Measurements from ENCODE around the gene PRIMPOL. TPM values are rescaled to one million over a fixed set of nuclear protein-coding genes. Genes with fewer than 3 reads are reported as not detected.
"Not testable (repeated sequence)": the region's sequence is repeated elsewhere in the genome, so short reads cannot be mapped to it uniquely, and the experiment has no call there.

PRIMPOL gene
- total RNA-seq, 3 donors from 2014 or later: 15.4 to 25.2 (median 15.7) TPM

DNA sequence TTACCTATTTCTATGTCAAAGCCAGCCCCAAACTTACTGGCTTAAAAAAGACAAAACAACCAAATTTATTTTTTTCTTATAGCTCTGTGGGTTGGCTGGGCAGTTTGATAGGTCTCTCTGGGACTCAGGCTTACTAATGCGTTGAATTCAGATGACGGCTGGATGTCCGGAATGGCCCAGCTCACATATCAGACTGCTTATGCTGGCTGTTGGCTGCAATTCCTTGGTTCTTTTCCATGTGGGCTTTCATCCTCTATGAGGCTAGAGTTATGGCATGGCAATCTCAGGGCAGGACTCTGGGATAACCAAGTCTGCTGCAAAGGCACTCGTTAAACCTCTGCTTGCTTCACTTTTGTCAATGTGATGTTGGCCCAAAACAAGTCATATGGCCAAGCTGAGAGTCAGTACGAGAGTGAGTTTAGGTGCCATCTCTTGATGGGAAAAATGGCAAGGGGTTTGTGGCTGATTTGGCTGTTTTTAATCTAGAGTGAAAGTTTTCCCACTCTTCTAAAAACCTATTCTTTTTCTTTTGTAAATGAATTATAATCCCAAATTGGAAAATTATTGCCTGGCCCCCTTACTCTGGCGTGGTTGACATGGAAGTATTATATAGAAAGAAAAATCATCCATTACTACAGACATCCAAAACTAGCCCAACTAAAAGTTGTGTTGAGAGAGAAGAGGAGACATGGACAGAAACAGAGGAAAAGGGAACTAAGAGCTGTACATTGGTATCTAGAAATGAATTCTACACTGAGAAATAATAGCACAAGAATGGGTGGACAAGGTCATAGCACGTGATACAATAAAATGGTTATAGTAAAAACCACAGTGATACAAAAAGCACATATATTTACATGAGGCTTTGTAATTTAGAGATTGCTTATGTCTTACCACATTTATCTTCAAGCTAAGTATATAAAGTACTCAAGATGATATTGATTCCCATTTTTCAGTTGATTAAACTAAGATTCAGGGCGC, 6.6 kb downstream of the PRIMPOL start:
- TF ChIP-seq CTCF (IDR thresholded peaks at IDR 0.05) (no peak), POLR2A (IDR thresholded peaks at IDR 0.05) (no peak), POLR2AphosphoS5 (IDR thresholded peaks at IDR 0.05) (no peak)
- Histone ChIP-seq H3K4me3 (no peak overlapping the region), H3K36me3 (no peaks in the 10 kb centered on the region), H3K27ac (no peak overlapping the region), H3K9me3 (no peaks in the 10 kb centered on the region), H3K4me1 (no peaks in the 10 kb centered on the region), H3K27me3 (no peaks in the 10 kb centered on the region)
- intact Hi-C loops (cut with DNase I; ENCODE audit: low total_unique reads): no loop called here
- DNase-seq (ENCODE audit: low spot score in 2 of 2): no peak

- no peaks in the 10 kb centered on the region for H3K27me3 ChIP-seq
- no peak overlapping the region for H3K4me3 ChIP-seq
- no peak for DNase-seq (ENCODE audit: low spot score in 2 of 2)
- H3K27ac ChIP-seq: no peak overlapping the region
- no peaks in the 10 kb centered on the region for H3K4me1 ChIP-seq
- H3K9me3 ChIP-seq: no peaks in the 10 kb centered on the region
- H3K36me3 ChIP-seq: no peaks in the 10 kb centered on the region
- intact Hi-C loops (cut with DNase I; ENCODE audit: low total_unique reads): no loop called here
- TF ChIP-seq CTCF (IDR thresholded peaks at IDR 0.05) (no peak), POLR2AphosphoS5 (IDR thresholded peaks at IDR 0.05) (no peak), POLR2A (IDR thresholded peaks at IDR 0.05) (no peak)
Measured at GRCh38 chr4:184657144-184657543, 7.6 kb downstream of the PRIMPOL start.

DNA sequence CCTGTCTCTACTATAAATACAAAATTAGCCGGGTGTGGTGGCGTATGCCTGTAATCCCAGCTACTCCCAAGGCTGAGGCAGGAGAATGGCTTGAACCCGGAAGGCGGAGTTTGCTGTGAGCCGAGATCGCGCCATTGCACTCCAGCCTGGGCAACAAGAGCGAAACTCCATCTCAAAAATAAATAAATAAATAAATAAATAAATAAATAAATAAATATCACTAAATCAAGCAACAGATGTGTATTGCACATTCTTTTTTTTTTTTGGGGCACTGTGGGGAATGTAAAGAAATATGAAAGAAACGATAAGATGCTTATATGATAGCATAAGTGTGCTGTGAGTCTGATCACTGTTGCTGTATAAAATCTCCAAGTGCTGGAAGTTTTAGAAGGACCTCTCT, 8.3 kb downstream of the PRIMPOL start:
- H3K27ac ChIP-seq; H3K4me1 ChIP-seq; H3K27me3 ChIP-seq; H3K4me3 ChIP-seq; intact Hi-C loops (cut with DNase I; ENCODE audit: low total_unique reads); H3K9me3 ChIP-seq; H3K36me3 ChIP-seq; DNase-seq (ENCODE audit: low spot score in 2 of 2): not testable (repeated sequence)

- Histone ChIP-seq H3K4me3 (no peak overlapping the region), H3K27me3 (no peaks in the 10 kb centered on the region), H3K9me3 (no peaks in the 10 kb centered on the region), H3K27ac (no peak overlapping the region), H3K4me1 (no peaks in the 10 kb centered on the region), H3K36me3 (no peaks in the 10 kb centered on the region)
- no peak for DNase-seq (ENCODE audit: low spot score in 2 of 2)
- intact Hi-C loops (cut with DNase I; ENCODE audit: low total_unique reads): no loop called here
- TF ChIP-seq CTCF (IDR thresholded peaks at IDR 0.05) (no peak), POLR2AphosphoS5 (IDR thresholded peaks at IDR 0.05) (no peak), POLR2A (IDR thresholded peaks at IDR 0.05) (no peak)
Measured at GRCh38 chr4:184660978-184661377, 11.4 kb downstream of the PRIMPOL start.

DNA sequence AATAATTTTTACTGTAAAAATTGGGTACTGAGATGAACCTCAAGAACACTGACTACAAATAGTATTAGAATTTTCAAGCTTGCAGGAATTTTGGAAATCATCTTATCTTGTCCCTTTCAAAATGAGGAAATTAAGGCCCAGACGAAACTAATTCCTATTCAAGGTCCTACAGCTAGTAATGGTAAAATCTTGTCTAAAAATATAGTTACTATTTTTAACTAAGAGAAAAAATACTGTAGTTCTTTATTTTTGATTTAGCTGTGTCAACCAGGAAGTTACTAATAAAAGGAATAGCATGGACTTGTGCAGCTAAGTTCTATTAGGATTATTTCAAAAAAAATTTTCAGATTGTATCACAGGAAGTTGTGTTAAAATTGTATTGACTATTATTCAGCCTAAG, 12.7 kb downstream of the PRIMPOL start:
- Histone ChIP-seq H3K27me3 (no peaks in the 10 kb centered on the region), H3K4me3 (no peak overlapping the region), H3K36me3 (no peaks in the 10 kb centered on the region), H3K4me1 (no peaks in the 10 kb centered on the region), H3K9me3 (no peaks in the 10 kb centered on the region), H3K27ac (no peak overlapping the region)
- intact Hi-C loops (cut with DNase I; ENCODE audit: low total_unique reads): no loop called here
- no peak for TF ChIP-seq POLR2A (IDR thresholded peaks at IDR 0.05)
- no peak for TF ChIP-seq POLR2AphosphoS5 (IDR thresholded peaks at IDR 0.05)
- TF ChIP-seq CTCF (IDR thresholded peaks at IDR 0.05): no peak
- no peak for DNase-seq (ENCODE audit: low spot score in 2 of 2)

Data from breast epithelium (tissue), 4 donors.